ENCODE data around the gene MRGPRD.

The MRGPRD gene

DNA sequence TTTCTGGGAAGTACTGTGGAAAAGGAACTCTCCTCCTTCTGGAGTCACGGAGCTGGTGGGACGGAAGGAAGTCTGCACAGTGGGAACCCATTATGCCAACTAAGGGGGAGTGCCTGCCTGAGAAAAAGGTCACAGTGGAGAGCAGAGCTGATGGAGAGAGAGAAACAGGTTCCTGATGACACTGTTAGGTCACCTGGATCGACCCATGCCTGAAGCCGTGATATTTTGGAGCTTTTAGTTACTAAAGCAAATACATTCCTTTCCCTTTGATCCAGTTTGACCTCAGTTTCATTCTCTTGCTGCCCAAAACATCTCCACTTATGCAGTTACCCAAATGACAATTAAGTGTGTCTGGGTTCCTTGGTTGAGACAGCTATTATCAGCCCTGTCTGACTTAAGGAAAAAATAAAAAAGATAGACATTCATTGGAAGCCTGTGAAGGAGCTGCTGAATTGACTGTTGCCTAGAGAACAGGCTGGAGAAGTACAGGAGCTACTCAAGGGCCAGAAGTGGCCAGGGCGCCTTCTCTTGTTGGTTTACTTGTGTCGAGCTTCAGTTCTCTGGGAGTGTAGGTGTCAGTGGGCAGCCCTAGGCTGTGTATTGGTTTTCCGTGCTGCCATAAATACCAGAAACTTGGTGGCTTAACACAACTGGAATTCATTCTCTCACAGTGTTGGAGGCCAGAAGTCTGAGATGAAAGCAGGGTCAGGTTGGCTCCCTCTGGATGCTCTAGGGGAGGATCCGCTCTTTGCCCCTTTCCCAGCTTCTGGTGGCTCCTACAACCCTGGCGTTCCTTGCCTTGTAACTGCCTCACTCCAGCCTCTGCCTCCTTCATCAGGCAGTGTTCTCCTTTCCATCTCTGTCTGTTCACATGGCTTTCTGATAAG is 13.6 kb downstream of the MRGPRD start:
- no peak overlapping the region for H3K4me3 ChIP-seq (replicated peaks; ENCODE audit: low read depth, low read length)
- no peak for DNase-seq (ENCODE audit: low read depth)
- TF ChIP-seq CTCF (IDR thresholded peaks at IDR 0.05; ENCODE audit: low read length, missing control alignments) = no peak

DNA sequence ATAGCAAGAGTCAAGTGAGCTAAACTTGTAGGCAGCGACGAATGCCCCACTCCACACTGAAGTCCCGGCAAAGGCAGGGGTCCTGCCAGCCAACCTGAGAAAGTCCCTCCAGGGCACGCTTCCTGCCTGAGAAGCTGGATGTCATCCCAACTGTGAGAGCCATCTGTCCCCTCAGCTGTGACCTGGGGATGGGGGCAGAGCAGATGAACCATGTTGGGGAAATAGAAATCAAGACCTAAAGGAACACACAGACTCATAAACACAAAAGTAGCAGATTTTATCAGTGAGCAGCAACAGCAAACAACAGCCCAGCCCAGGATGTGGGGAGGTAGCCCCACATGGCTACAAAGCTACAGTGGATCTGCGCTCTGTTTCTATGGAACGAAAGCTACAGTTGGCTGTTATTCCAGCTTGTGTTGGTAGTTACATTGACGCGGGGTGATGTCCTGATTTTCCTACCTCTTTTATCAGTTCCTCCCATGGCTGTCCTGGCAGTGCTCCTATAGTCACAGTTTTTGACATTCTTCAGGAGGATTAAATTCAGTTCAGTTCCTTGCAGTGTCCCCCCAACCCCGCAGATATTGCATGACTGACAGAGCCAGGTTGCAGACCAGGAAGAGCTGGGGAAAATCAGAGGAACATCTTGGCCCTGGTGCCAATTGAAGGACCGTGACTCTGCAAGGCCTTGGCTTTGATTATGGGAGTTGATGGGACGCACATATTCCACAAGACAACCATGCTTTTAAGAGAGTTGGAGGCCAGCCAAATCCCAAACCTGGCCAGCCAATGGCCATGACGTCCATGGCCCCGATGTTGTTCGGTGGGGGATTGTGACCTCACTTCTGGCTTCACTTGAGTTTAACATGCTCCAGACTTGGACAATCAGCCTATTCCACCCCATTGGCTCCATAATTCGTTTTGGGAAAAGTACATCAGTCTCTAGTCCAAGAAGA is 14.6 kb downstream of the MRGPRD start:
- no peak for DNase-seq (ENCODE audit: low read depth)
- TF ChIP-seq CTCF (IDR thresholded peaks at IDR 0.05; ENCODE audit: low read length, missing control alignments) = no peak

GRCh38 chr11:68963779-68964178 is 17.0 kb downstream of the MRGPRD start:
- TF ChIP-seq CTCF (IDR thresholded peaks at IDR 0.05; ENCODE audit: low read length, missing control alignments) = no peak
- H3K4me3 ChIP-seq (replicated peaks; ENCODE audit: low read depth, low read length) = no peak overlapping the region
- DNase-seq (ENCODE audit: low read depth) = no peak

More for the DNA sequence above, 14.6 kb downstream of the MRGPRD start:
- H3K4me3 ChIP-seq (replicated peaks; ENCODE audit: low read depth, low read length) = no peak overlapping the region

DNA sequence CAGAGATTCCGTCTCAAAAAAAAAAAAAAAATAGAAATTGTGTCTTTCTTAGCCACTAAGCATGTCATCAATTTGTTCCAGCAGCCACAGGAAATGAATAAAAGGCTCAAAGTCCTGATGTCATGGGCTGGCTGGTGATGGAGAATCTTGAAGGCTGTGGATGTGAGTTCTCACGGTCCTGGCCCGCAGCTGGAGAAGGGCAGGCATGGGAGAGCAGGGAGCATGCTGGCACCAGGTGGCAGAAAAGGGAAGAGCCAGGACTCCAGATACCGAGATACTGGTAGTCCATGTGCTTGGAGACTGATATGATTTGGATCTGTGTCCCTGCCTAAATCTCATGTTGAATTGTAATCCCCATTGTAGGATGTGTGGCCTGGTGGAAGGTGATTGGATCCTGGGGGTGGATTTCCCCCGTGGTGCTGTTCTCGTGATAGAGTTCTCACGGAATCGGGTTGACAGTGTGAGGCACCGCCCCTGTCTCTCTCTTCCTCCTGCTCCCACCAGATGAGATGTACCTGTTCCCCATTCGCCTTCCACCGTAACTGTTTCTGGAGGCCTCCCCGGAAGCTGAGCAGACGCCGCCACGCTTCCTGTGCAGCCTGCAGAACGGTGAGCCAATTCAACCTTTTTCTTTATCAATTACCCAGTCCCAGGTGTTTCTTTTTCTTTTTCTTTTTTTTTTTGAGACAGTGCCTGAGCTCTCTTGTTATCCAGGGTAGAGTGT is 18.1 kb downstream of the MRGPRD start:
- no peak overlapping the region for H3K4me3 ChIP-seq (replicated peaks; ENCODE audit: low read depth, low read length)
- DNase-seq (ENCODE audit: low read depth) = no peak
- TF ChIP-seq CTCF (IDR thresholded peaks at IDR 0.05; ENCODE audit: low read length, missing control alignments) = no peak

DNA sequence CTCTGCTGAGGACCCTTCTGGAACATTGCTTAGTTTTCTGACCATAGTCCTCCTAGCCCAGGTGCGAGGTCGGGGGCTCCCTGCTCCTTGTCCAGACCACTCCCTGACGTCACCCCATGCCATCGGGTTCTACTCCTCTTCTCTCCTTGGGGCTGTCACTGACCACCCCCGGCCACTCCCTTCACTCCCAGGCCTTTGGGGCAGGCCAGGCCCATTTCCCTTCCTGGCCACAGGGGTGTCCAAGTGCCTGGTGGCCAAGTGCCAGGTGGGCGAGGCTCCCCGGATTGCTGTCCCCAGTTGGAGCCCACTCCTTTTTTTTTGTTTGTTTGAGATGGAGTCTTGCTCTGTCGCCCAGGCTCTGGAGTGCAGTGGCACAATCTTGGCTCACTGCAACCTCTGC is 19.5 kb downstream of the MRGPRD start:
- no peak for TF ChIP-seq CTCF (IDR thresholded peaks at IDR 0.05; ENCODE audit: low read length, missing control alignments)
- no peak for DNase-seq (ENCODE audit: low read depth)

DNA sequence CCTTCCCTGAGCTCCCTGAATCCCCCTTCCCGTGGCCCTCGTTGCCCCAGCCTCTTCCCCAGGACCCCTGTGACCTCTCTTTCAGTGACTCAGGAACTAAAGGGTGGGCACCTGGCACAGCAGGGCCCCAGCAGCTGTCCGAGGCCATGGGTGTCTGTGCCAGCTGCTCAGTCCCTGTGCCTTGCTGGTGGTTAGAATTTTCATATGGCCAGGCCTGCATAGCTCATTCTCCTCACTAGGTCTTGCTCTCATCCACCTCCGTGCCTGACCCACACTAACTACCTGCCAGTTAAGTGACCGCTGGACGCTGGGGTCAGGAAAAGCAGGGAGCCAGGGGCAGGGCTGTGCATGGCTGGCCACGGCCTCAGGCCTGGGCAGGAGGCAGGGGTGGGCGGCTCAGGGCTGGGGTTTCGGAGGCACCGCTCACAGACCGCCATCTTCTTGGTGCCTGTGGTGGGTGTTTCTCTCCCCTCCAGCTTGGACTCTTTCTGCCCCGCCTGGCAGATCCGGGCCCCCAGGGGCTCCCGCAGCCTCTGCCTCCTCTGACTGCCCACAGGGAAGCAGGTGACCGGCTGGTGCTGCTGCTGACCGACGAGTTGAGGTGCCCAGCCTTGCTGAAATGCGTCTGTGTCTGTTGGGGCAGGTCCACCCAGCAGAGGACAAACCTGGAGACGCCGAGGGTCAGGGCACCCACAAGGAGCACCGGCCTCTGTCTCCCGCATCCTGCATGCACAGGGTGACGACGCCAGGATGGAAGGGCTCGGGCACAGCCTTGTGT is 20.3 kb downstream of the MRGPRD start:
- no peak for DNase-seq (ENCODE audit: low read depth)
- TF ChIP-seq CTCF (IDR thresholded peaks at IDR 0.05; ENCODE audit: low read length, missing control alignments) = no peak
- H3K4me3 ChIP-seq (replicated peaks; ENCODE audit: low read depth, low read length) = no peak overlapping the region

More for the DNA sequence above, 19.5 kb downstream of the MRGPRD start:
- no peak overlapping the region for H3K4me3 ChIP-seq (replicated peaks; ENCODE audit: low read depth, low read length)

All from fibroblast of pulmonary artery (primary cell).